ENCODE measurements around the gene RAD51D.

Gene RAD51D

GRCh38 chr17:35166526-35166925, 46.9 kb upstream of the RAD51D start:
- H3K4me3 ChIP-seq (replicated peaks; ENCODE audit: insufficient read depth, low read length), result no peak overlapping the region
- no peak for DNase-seq (ENCODE audit: low read depth in 1 of 2, low spot score in 1 of 2)
- no peak overlapping the region for H3K27ac ChIP-seq (replicated peaks)
- no peaks in the 10 kb centered on the region for H3K27me3 ChIP-seq (ENCODE audit: insufficient read depth, poor library complexity, severe bottlenecking)
- TF ChIP-seq REST (IDR thresholded peaks at IDR 0.05; ENCODE audit: insufficient replicate concordance, low read depth) (no peak), GABPA (IDR thresholded peaks at IDR 0.05; ENCODE audit: low read depth) (no peak)

GRCh38 chr17:35164716-35165115, 45.1 kb upstream of the RAD51D start:
- no peak for DNase-seq (ENCODE audit: low read depth in 1 of 2, low spot score in 1 of 2)
- Histone ChIP-seq H3K4me3 (replicated peaks; ENCODE audit: insufficient read depth, low read length) (no peak overlapping the region), H3K27ac (replicated peaks) (no peak overlapping the region), H3K27me3 (ENCODE audit: insufficient read depth, poor library complexity, severe bottlenecking) (no peaks in the 10 kb centered on the region)
- TF ChIP-seq GABPA (IDR thresholded peaks at IDR 0.05; ENCODE audit: low read depth) (no peak), POLR2AphosphoS5 (IDR thresholded peaks at IDR 0.05; ENCODE audit: low read depth) (no peak), SPI1 (IDR thresholded peaks at IDR 0.05; ENCODE audit: borderline replicate concordance, low read depth) (no peak), CTCF (IDR thresholded peaks at IDR 0.05; ENCODE audit: insufficient read depth, low read length) (no peak), REST (IDR thresholded peaks at IDR 0.05; ENCODE audit: insufficient replicate concordance, low read depth) (no peak)

GRCh38 chr17:35163886-35164285, 44.2 kb upstream of the RAD51D start:
- TF ChIP-seq CTCF (IDR thresholded peaks at IDR 0.05; ENCODE audit: insufficient read depth, low read length) (no peak), SPI1 (IDR thresholded peaks at IDR 0.05; ENCODE audit: borderline replicate concordance, low read depth) (no peak), POLR2AphosphoS5 (IDR thresholded peaks at IDR 0.05; ENCODE audit: low read depth) (no peak), GABPA (IDR thresholded peaks at IDR 0.05; ENCODE audit: low read depth) (no peak), REST (IDR thresholded peaks at IDR 0.05; ENCODE audit: insufficient replicate concordance, low read depth) (no peak)
- Histone ChIP-seq H3K4me3 (replicated peaks; ENCODE audit: insufficient read depth, low read length) (no peak overlapping the region), H3K27ac (replicated peaks) (no peak overlapping the region), H3K27me3 (ENCODE audit: insufficient read depth, poor library complexity, severe bottlenecking) (no peaks in the 10 kb centered on the region)
- DNase-seq (ENCODE audit: low read depth in 1 of 2, low spot score in 1 of 2), result no peak

GRCh38 chr17:35162755-35163154, 43.1 kb upstream of the RAD51D start:
- no peaks in the 10 kb centered on the region for H3K27me3 ChIP-seq (ENCODE audit: insufficient read depth, poor library complexity, severe bottlenecking)
- no peak overlapping the region for H3K4me3 ChIP-seq (replicated peaks; ENCODE audit: insufficient read depth, low read length)
- no peak for DNase-seq (ENCODE audit: low read depth in 1 of 2, low spot score in 1 of 2)
- H3K27ac ChIP-seq (replicated peaks), result no peak overlapping the region
- TF ChIP-seq POLR2AphosphoS5 (IDR thresholded peaks at IDR 0.05; ENCODE audit: low read depth) (no peak), REST (IDR thresholded peaks at IDR 0.05; ENCODE audit: insufficient replicate concordance, low read depth) (no peak), SPI1 (IDR thresholded peaks at IDR 0.05; ENCODE audit: borderline replicate concordance, low read depth) (no peak), CTCF (IDR thresholded peaks at IDR 0.05; ENCODE audit: insufficient read depth, low read length) (no peak), GABPA (IDR thresholded peaks at IDR 0.05; ENCODE audit: low read depth) (no peak)
